Measurements from ENCODE around the gene LRRC8D.

GRCh38 chr1:89873288-89873687 is 52.5 kb downstream of the LRRC8D start:
- TF ChIP-seq, protein P1, sequence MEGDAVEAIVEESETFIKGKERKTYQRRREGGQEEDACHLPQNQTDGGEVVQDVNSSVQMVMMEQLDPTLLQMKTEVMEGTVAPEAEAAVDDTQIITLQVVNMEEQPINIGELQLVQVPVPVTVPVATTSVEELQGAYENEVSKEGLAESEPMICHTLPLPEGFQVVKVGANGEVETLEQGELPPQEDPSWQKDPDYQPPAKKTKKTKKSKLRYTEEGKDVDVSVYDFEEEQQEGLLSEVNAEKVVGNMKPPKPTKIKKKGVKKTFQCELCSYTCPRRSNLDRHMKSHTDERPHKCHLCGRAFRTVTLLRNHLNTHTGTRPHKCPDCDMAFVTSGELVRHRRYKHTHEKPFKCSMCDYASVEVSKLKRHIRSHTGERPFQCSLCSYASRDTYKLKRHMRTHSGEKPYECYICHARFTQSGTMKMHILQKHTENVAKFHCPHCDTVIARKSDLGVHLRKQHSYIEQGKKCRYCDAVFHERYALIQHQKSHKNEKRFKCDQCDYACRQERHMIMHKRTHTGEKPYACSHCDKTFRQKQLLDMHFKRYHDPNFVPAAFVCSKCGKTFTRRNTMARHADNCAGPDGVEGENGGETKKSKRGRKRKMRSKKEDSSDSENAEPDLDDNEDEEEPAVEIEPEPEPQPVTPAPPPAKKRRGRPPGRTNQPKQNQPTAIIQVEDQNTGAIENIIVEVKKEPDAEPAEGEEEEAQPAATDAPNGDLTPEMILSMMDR (IDR thresholded peaks at IDR 0.05): no peak
- no peak for TF ChIP-seq POLR2A (IDR thresholded peaks at IDR 0.05)
